Natural killer cell treated with Interleukin-12 subunit alpha and Interleukin-12 subunit beta and Interleukin-15 and Interleukin-18, amount 100 ng/mL, for 72 hours (primary cell): ENCODE results near the gene PARVG. TPM values are rescaled to one million over a fixed set of nuclear protein-coding genes. Genes with fewer than 3 reads are reported as not detected.
"Not testable (repeated sequence)": the region's sequence is repeated elsewhere in the genome, so short reads cannot be mapped to it uniquely, and the experiment has no call there.

Experiments used
- ATAC-seq, 2 donors: fragments of 150-1000 bp; cut with Tn5 transposase in 1 of 2; sonication (Bioruptor Pico), chemical (Tn5 transposase) in 1 of 2; 2 replicates each; pipeline ENCODE4 v1.10.0; 2021
- DNase-seq: peaks from one replicate; pipeline ENCODE4 v3.0.0; 2022; ENCODE audit warnings: low spot score
- H3K27ac Mint-ChIP-seq, 2 donors: 1 replicate in 1 of 2; 2 replicates in 1 of 2; pipeline ENCODE4 v1.8.0; 2022; ENCODE audit warnings: mixed read lengths in 2 of 2, mild to moderate bottlenecking in 1 of 2, moderate library complexity in 1 of 2
- H3K27me3 Mint-ChIP-seq, 2 donors: 1 replicate in 1 of 2; 2 replicates in 1 of 2; pipeline ENCODE4 v1.8.0; 2022; ENCODE audit warnings: mixed read lengths in 2 of 2
- H3K36me3 Mint-ChIP-seq: one replicate; pipeline ENCODE4 v1.8.0; 2022; ENCODE audit warnings: mixed read lengths
- H3K4me1 Mint-ChIP-seq, 2 donors: 1 replicate in 1 of 2; 2 replicates in 1 of 2; pipeline ENCODE4 v1.8.0; 2022; ENCODE audit warnings: low read depth in 2 of 2, mixed read lengths in 2 of 2, mild to moderate bottlenecking in 1 of 2
- H3K4me3 Mint-ChIP-seq: one replicate; pipeline ENCODE4 v1.8.0; 2022; ENCODE audit warnings: mixed read lengths
- H3K9me3 Mint-ChIP-seq: 2 replicates; pipeline ENCODE4 v1.8.0; 2022; ENCODE audit warnings: mixed read lengths
- total RNA-seq, 2 donors: library from RNA; stranded (reverse); gene quantifications; one replicate each; pipeline ENCODE4 v1.2.3, GENCODE V29; 2022

Gene PARVG
- total RNA-seq, 2 donors from 2014 or later = 64.6 to 85.8 TPM

DNA sequence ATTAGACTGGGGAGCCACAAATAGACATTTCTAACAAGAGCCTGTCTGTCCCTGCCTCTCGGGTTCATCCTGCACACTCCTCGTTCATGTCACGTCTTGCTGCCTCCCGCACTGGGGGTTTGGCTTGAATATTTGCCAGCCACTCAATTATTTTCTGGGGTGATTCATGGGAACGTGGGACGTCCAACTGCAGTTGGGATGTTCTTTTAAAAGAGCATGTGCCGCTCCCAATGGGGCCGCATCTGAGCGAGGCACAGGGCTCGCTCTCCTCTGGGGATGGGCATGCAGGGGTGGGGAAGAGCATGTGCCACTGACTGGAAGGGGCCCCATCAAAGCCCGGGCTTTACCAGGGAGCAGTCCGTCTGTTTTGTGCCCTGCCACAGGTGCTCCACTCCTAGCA is 43.4 kb downstream of the PARVG start:
- DNase-seq (no peak), ATAC-seq (no peak)
- no peak overlapping the region for H3K4me3 Mint-ChIP-seq
- H3K27ac Mint-ChIP-seq = no peak overlapping the region
- H3K36me3 Mint-ChIP-seq = no peaks in the 10 kb centered on the region
- H3K27me3 Mint-ChIP-seq = peaks cover 17 to 18% of the 10 kb centered on the region in 2 donors
- H3K9me3 Mint-ChIP-seq = peaks cover under 1% of the 10 kb centered on the region
- H3K4me1 Mint-ChIP-seq = no peaks in the 10 kb centered on the region

DNA sequence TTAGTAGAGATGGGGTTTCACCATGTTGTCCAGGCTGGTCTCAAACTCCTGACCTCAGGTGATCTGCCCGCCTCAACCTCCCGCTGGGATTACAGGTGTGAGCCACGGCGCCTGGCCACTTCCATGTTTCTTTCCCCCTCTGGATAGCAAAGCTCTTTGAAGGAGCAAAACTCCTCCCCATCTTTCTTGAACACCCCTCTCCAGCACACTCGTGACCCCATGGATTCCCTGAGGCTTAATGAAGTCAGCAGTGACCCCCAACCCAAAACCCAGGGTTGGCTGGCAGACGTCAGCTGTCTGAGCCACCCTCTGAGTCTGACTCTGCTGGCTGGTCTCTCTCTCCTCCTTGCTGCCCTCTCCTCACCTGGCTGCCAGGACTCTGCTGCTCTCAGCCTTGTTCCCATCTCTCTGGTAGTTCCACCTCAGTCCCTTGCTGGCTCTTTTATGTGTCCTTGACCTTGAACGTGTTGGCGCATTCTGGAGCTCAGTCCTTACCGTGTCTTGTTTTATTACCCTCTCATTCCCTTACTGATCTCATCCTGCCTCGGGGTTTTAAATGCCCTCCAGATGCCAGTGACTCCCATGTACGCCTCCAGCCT is 44.5 kb downstream of the PARVG start:
- H3K36me3 Mint-ChIP-seq = no peaks in the 10 kb centered on the region
- no peaks in the 10 kb centered on the region for H3K4me1 Mint-ChIP-seq
- H3K27ac Mint-ChIP-seq = no peak overlapping the region
- H3K4me3 Mint-ChIP-seq = no peak overlapping the region
- H3K9me3 Mint-ChIP-seq = peaks cover 3% of the 10 kb centered on the region
- peaks cover 17 to 20% of the 10 kb centered on the region in 2 donors for H3K27me3 Mint-ChIP-seq
- ATAC-seq (no peak), DNase-seq (no peak)

DNA sequence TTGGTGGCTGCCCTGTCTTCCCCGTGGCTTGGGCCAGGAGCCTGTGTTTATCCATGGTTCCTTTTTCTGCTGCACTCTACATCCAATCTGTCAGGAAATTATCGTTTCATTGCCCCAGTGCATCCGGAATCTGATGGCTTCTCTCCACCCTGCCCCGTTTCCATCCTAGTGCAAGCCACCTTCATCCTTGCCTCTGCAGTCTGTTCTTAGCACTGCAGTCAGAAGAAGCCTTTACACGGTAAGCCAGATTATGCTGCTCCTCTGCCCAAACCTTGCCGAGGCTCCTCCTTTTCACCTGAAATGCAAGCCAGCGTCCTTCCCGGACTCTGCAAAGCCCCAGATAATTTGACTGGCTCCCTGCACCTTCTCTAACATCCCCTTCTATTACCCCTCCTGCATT is 45.1 kb downstream of the PARVG start:
- peaks cover 17 to 20% of the 10 kb centered on the region in 2 donors for H3K27me3 Mint-ChIP-seq
- no peak for ATAC-seq
- H3K36me3 Mint-ChIP-seq = no peaks in the 10 kb centered on the region
- H3K27ac Mint-ChIP-seq = no peak overlapping the region
- no peak for DNase-seq
- peaks cover 3% of the 10 kb centered on the region for H3K9me3 Mint-ChIP-seq
- H3K4me3 Mint-ChIP-seq = no peak overlapping the region
- no peaks in the 10 kb centered on the region for H3K4me1 Mint-ChIP-seq

DNA sequence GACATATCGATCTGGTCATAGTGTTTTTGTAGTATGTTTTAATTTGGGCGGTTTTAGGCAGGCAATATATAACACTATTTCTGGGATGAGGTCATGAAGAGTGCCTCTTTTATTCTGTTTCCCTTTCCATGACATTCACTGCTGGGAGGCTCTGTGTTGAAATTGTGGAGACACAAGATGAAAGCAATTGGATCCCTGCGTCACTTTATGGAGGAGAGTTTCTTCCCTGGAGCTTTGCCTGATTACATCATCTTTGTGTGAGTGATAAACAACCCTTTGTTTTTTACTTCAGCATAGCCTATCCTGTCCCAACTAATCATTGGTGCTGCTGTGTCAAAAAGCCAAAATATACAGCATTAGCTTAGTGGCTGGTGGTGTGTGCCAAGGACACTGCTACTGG is 48.6 kb downstream of the PARVG start:
- ATAC-seq = no peak
- H3K9me3 Mint-ChIP-seq = peaks cover 3% of the 10 kb centered on the region

DNA sequence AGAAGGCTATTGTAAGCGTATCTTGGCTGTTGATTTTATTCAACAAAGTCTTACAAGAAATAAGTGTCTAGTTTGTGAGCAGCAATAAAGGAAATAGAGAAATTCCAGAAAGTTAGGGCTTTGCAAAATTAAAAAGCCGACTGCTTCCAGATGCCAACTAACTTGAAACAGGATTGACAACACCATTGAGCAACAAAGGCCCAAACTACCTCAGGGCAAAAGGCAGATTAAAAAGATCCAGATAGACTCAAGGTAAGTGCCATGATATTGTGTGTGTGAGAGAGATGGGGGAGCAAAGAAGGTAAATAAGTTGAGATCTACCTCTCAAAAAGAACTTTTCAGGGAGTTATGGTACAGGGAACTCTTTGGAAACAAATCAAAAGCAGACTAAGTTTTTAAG is 49.1 kb downstream of the PARVG start:
- no peak overlapping the region for H3K27ac Mint-ChIP-seq
- ATAC-seq = no peak
- peaks cover 17 to 20% of the 10 kb centered on the region in 2 donors for H3K27me3 Mint-ChIP-seq
- no peak for DNase-seq
- H3K4me1 Mint-ChIP-seq = no peaks in the 10 kb centered on the region
- peaks cover 3% of the 10 kb centered on the region for H3K9me3 Mint-ChIP-seq
- no peak overlapping the region for H3K4me3 Mint-ChIP-seq
- no peaks in the 10 kb centered on the region for H3K36me3 Mint-ChIP-seq

More for the DNA sequence above, 48.6 kb downstream of the PARVG start:
- no peaks in the 10 kb centered on the region for H3K4me1 Mint-ChIP-seq
- no peak overlapping the region for H3K4me3 Mint-ChIP-seq
- no peak overlapping the region for H3K27ac Mint-ChIP-seq
- H3K36me3 Mint-ChIP-seq = no peaks in the 10 kb centered on the region
- DNase-seq = no peak
- peaks cover 17 to 20% of the 10 kb centered on the region in 2 donors for H3K27me3 Mint-ChIP-seq

DNA sequence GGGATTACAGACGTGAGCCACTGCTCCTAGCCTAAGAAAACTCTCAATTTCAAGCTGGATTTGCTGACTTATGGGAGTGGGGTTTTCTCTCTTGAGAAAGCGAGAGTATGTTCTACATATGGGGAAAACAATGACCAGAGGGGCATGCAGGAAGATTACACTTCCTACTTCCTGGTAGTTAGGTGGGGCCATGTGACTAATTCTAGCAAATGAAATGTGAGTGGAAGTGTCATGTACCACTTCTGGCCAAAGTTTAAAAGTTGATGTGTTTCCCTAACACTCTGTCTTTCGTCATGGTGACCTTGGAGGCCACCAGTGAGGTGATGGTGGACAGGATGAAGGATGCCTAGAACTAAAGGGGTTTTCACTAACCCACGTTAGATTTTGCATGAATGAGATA is 50.5 kb downstream of the PARVG start:
- Mint-ChIP-seq H3K9me3 (peaks cover 3% of the 10 kb centered on the region), H3K27ac (no peak overlapping the region), H3K27me3 (peaks cover 4 to 8% of the 10 kb centered on the region in 2 donors), H3K4me3 (no peak overlapping the region), H3K36me3 (no peaks in the 10 kb centered on the region), H3K4me1 (no peaks in the 10 kb centered on the region)
- ATAC-seq (no peak), DNase-seq (no peak)

DNA sequence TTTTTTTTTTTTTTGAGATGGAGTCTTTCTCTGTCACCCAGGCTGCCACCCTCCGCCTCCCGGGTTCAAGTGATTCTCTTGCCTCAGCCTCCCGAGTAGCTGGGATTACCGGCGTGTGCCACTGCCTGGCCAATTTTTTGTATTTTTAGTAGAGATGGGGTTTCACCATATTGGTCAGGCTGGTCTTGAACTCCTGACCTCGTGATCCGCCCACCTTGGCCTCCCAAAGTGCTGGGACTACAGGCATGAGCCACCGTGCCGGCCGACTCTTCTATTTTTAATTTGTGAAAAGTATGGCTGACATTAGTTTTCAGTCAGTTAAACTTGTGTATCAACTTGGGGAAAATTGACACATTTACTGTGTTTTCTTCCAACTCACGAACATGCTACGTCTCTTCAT is 53.6 kb downstream of the PARVG start:
- not testable (repeated sequence) for H3K9me3 Mint-ChIP-seq, H3K27ac Mint-ChIP-seq, H3K4me3 Mint-ChIP-seq, ATAC-seq, H3K27me3 Mint-ChIP-seq, H3K36me3 Mint-ChIP-seq, DNase-seq, H3K4me1 Mint-ChIP-seq

DNA sequence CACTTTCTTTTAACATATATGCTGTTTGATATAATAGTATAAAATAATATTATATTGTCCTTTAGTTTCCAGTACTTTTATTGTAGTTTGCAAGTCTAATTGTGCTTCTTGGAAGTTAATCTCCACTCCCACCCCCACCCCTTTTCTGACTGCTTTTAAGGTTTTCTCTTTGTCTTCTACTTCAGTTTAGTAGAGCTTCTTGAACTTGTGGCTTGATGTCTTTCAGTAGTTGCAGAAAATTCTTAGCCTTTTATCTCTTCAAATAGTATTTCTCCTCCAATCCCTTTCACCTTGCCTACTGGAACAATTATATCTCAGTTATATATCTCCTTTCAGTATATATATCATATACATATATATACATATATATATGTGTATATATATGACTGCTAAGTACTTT is 56.6 kb downstream of the PARVG start:
- H3K27me3 Mint-ChIP-seq = peaks cover 15 to 16% of the 10 kb centered on the region in 2 donors
- no peak overlapping the region for H3K4me3 Mint-ChIP-seq
- H3K36me3 Mint-ChIP-seq = no peaks in the 10 kb centered on the region
- H3K27ac Mint-ChIP-seq = no peak overlapping the region
- DNase-seq = no peak
- H3K4me1 Mint-ChIP-seq = no peaks in the 10 kb centered on the region
- no peaks in the 10 kb centered on the region for H3K9me3 Mint-ChIP-seq
- no peak for ATAC-seq

DNA sequence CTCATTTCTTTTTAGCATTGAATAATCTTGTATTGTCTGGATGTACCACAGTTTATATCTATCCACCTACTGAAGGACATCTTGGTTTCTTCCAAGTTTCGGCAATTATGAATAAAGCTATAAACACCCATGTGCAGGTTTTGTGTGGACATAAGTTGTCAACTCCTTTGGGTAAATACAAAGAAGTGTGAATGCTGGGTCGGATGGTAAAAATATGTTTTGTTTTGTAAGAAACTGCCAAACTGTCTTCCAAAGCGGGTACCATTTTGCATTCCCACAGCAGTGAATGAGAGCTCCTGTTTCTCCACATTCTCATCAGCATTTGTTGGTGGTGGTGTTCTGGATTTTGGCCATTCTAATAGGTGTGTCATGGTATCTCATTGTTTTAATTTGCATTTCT is 60.4 kb downstream of the PARVG start:
- not testable (repeated sequence) for H3K4me3 Mint-ChIP-seq, H3K36me3 Mint-ChIP-seq, ATAC-seq, H3K4me1 Mint-ChIP-seq, H3K27ac Mint-ChIP-seq, DNase-seq, H3K9me3 Mint-ChIP-seq
- H3K27me3 Mint-ChIP-seq = peaks cover 27 to 34% of the 10 kb centered on the region in 2 donors

DNA sequence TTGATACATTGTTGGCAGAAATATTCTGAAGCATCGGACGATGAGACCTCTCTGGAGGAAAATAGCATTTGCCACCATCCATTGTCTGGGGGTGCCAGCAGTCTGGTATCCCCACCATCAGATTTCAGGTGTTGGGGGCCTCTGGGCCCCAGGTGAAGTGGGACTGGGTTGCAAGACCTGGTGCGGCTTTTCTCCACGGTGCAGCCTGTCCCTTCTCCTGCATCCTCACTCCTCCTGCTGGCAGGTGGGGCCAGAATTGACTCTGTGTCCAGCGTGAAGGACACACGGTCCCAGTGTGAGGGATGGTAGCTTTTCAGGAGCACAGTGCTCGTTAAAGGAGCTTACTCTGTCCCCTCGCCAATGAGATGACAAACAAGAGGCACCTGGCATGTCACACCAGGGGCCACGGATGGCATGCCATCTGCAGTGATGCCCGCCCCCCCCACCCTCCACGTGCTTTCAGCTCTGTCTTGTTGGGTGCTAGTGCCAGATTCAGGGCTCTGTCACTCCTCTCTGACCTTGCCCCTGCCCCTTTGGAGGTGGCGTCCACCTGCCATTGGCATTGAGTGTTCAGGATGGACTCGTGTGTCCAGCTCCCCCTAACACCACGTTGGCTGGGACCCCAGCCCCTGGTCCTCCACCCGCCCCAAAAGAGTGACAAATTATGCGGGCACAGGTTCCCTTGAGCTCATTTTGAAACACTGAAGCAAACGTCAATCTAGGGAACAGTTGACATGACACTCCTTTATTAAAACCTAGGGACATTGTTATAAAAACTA is 62.4 kb downstream of the PARVG start:
- Mint-ChIP-seq H3K27ac (no peak overlapping the region), H3K9me3 (no peaks in the 10 kb centered on the region), H3K27me3 (peaks cover 21 to 24% of the 10 kb centered on the region in 2 donors), H3K4me1 (no peaks in the 10 kb centered on the region), H3K4me3 (no peak overlapping the region), H3K36me3 (no peaks in the 10 kb centered on the region)
- no peak for DNase-seq
- no peak for ATAC-seq

DNA sequence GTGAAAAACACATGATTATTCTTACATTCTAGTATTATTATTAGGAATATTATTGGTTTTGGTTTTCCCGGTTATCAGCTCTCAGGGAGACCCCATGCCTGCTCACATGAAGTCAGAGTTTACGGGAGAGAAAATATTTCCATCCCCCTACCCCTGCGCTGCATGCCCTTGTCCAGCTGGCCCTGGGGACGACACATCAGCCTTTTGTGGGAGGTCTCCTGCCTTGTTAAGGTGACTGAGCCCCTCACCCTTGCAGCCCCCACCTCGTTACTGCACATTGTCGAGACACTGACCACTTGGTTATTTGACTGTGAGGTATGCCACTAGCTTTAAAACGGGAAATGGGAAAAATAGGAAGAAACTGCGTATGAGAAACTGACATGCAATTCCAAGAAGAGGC is 63.0 kb downstream of the PARVG start:
- ATAC-seq (no peak), DNase-seq (no peak)
- no peaks in the 10 kb centered on the region for H3K4me1 Mint-ChIP-seq
- no peaks in the 10 kb centered on the region for H3K36me3 Mint-ChIP-seq
- H3K27me3 Mint-ChIP-seq = peaks cover 21 to 24% of the 10 kb centered on the region in 2 donors
- H3K9me3 Mint-ChIP-seq = no peaks in the 10 kb centered on the region
- no peak overlapping the region for H3K27ac Mint-ChIP-seq
- no peak overlapping the region for H3K4me3 Mint-ChIP-seq

DNA sequence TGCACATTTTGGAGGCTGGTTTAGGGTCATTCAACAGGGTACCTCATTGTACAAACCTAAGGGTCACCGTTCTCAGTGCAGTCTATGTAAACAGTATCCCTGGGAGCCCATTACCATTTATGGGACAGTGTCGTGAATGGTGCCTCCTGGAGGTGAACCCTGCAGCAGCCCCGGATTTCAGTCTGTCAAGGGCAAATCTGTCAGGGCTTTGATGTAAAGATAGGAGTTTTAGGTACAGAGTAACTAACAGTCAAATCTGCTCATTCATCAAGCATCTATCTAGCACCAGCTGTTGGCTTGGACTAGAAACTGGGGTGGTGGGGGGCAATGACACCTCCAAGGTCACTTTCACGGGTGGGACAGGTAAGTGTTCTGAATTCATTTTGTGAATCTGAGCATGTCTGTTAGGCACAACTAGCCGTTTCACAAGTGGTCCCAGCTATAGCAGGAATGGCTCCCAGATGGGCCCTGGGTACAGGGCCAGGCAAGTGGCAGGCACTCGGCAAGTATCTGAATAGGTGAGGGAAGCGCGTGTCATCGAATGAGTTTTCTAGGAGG is 63.6 kb downstream of the PARVG start:
- no peak overlapping the region for H3K27ac Mint-ChIP-seq
- H3K36me3 Mint-ChIP-seq = no peaks in the 10 kb centered on the region
- DNase-seq (no peak), ATAC-seq (no peak)
- H3K27me3 Mint-ChIP-seq = peaks cover 19 to 24% of the 10 kb centered on the region in 2 donors
- H3K4me3 Mint-ChIP-seq = no peak overlapping the region
- H3K9me3 Mint-ChIP-seq = no peaks in the 10 kb centered on the region
- H3K4me1 Mint-ChIP-seq = no peaks in the 10 kb centered on the region

DNA sequence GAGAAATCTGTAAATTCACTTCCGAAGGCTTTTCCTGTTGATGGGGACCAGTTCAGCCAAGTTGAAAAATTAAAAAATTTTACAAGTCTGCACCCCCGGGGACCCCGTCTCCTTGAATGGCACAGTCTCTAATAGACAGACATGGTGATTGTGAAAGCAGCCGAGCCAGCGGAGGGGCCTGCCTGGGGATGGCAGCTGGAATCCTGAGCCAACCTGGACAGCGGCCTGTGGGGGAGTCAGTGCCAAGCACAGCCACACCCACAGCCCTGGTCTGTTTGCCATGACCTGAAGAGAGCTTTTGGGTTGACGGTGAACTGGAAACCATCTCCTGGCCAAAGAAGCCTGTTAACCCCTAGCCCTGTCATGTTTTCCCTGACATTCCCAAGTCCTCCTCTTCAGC is 64.7 kb downstream of the PARVG start:
- ATAC-seq = no peak
- no peaks in the 10 kb centered on the region for H3K4me1 Mint-ChIP-seq
- H3K27ac Mint-ChIP-seq = no peak overlapping the region
- H3K4me3 Mint-ChIP-seq = no peak overlapping the region
- H3K27me3 Mint-ChIP-seq = peaks cover 22 to 24% of the 10 kb centered on the region in 2 donors
- peaks cover 7% of the 10 kb centered on the region for H3K36me3 Mint-ChIP-seq
- no peak for DNase-seq
- H3K9me3 Mint-ChIP-seq = peaks cover 4% of the 10 kb centered on the region

DNA sequence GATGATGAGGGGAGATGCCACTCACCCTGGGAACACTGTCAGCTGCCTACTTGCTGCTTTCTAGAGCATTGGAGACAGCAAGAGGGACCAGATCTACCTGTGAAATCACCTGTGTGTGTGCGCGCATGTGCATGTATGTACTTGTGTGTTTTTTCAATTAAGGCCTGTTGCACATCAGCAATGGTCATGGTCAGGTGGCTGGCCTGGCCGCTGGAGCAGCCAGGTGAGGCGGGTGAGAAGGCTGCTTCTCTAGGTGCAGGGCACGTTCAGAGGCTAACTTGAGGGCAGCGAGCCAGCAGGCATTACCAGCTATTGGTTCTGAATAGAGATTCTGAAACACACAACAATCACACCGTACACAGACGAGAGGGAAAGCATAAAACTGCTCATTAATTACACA is 65.1 kb downstream of the PARVG start:
- H3K27me3 Mint-ChIP-seq = peaks cover 19 to 25% of the 10 kb centered on the region in 2 donors
- H3K4me1 Mint-ChIP-seq = no peaks in the 10 kb centered on the region
- no peak for ATAC-seq
- H3K9me3 Mint-ChIP-seq = peaks cover 4% of the 10 kb centered on the region
- DNase-seq = no peak
- H3K27ac Mint-ChIP-seq = no peak overlapping the region
- H3K36me3 Mint-ChIP-seq = peaks cover 7% of the 10 kb centered on the region
- H3K4me3 Mint-ChIP-seq = no peak overlapping the region
